ENCODE measurements around the gene RER1. TPM values are rescaled to one million over a fixed set of nuclear protein-coding genes. Genes with fewer than 3 reads are reported as not detected.

Gene RER1
- total RNA-seq, 1 experiment from 2014 or later, result 79.8 TPM

DNA sequence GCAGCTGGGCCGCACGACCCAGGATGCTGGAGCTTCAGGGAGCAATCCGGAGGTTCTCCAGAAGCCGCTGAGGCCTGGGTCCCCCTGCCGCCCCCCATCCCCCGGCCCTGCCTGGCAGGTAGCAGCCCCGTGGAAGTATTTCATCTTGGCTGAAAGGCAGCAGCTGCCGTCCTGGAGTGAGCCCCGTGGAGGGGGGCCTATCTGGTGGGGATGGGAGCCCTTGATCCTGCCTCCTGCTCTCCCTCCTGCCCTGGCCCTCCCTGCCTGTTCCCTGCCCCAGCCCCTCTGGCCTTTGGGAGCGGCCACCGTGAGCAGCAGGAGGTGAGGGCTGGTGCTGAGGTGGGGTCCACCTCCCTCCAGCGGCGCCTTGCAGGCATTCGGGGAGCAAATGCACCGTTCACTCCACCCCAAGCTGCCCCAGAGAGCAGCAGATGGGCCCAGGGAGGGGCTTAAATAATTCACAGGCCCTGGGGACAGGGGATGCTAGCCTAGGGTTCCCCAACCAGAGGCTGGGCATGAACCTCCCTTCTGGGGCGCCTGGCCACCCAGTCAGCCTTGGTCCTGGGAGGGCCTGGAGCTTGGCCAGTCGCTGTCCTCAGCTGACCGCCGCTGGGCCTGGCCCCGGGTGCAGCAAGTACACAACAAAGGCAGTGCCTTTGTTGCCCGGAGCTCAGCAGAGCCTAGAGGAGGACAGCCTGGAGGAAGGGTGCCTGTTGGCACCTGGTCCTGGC lies 60.7 kb downstream of the RER1 start:
- H3K27me3 Mint-ChIP-seq (ENCODE audit: low read depth), result no peaks in the 10 kb centered on the region
- H3K36me3 Mint-ChIP-seq, result no peaks in the 10 kb centered on the region
- H3K27ac Mint-ChIP-seq, result no peak overlapping the region
- no peak for TF ChIP-seq TCF7 (CRISPR knock-in tag; IDR thresholded peaks at IDR 0.05; ENCODE audit: low read depth)
- ATAC-seq (no peak), DNase-seq (ENCODE audit: low spot score) (no peak)
- POLR2A ChIA-PET, result no interaction called here
- CTCF ChIA-PET, result interaction anchor here (1.0 to 2.1 kb wide), 4 partner anchors 9 to 22 kb away, joined by 3 to 7 read pairs (median 3); no protein-coding TSS in a partner anchor
- no peak overlapping the region for H3K4me3 Mint-ChIP-seq
- no peaks in the 10 kb centered on the region for H3K9me3 Mint-ChIP-seq
- no peaks in the 10 kb centered on the region for H3K4me1 Mint-ChIP-seq

- ATAC-seq, result no peak
- ChIA-PET POLR2A (no interaction called here), CTCF (interaction anchor here (1.0 to 2.1 kb wide), 4 partner anchors 9 to 21 kb away, joined by 3 to 7 read pairs (median 3); no protein-coding TSS in a partner anchor)
- Mint-ChIP-seq H3K36me3 (no peaks in the 10 kb centered on the region), H3K27me3 (ENCODE audit: low read depth) (no peaks in the 10 kb centered on the region), H3K4me1 (no peaks in the 10 kb centered on the region), H3K27ac (peak overlapping the region; percentile 57; the same call in 1 of the 2 replicates), H3K4me3 (no peak overlapping the region), H3K9me3 (no peaks in the 10 kb centered on the region)
- DNase-seq (ENCODE audit: low spot score), result no peak
- TF ChIP-seq NR2C2 (CRISPR knock-in tag; IDR thresholded peaks at IDR 0.05), result no peak
- no peak for TF ChIP-seq GABPB1 (CRISPR knock-in tag; IDR thresholded peaks at IDR 0.05)
- TF ChIP-seq, protein P1, sequence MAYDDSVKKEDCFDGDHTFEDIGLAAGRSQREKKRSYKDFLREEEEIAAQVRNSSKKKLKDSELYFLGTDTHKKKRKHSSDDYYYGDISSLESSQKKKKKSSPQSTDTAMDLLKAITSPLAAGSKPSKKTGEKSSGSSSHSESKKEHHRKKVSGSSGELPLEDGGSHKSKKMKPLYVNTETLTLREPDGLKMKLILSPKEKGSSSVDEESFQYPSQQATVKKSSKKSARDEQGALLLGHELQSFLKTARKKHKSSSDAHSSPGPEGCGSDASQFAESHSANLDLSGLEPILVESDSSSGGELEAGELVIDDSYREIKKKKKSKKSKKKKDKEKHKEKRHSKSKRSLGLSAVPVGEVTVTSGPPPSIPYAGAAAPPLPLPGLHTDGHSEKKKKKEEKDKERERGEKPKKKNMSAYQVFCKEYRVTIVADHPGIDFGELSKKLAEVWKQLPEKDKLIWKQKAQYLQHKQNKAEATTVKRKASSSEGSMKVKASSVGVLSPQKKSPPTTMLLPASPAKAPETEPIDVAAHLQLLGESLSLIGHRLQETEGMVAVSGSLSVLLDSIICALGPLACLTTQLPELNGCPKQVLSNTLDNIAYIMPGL (CRISPR knock-in tag; IDR thresholded peaks at IDR 0.05), result no peak
- TF ChIP-seq IRF2 (CRISPR knock-in tag; IDR thresholded peaks at IDR 0.05; ENCODE audit: borderline replicate concordance, low read depth), result no peak
- TF ChIP-seq KAT7 (CRISPR knock-in tag; IDR thresholded peaks at IDR 0.05; ENCODE audit: borderline replicate concordance), result no peak
Measured at GRCh38 chr1:2452932-2453315, 61.3 kb downstream of the RER1 start.

DNA sequence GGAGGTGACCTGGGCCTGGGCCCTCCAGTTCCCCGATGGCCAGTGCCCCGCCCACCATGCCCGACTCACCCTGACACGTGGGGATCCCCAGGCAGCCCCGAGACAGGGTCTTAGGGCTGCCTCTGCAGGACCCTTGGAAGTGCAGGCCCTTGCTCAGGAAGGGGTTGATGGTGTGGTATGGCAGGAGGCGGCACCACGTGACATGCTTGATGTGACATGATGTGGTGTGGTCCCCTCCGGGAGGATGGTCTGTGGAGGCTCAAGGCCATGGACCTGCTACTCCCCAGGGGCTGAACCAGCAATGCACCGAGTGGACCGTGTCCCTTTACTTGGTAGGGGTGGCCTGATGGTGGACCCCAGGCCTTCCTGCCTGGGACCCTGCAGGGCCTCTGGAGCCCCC lies 62.6 kb downstream of the RER1 start:
- H3K27me3 Mint-ChIP-seq (ENCODE audit: low read depth), result no peaks in the 10 kb centered on the region
- TF ChIP-seq, protein P2, sequence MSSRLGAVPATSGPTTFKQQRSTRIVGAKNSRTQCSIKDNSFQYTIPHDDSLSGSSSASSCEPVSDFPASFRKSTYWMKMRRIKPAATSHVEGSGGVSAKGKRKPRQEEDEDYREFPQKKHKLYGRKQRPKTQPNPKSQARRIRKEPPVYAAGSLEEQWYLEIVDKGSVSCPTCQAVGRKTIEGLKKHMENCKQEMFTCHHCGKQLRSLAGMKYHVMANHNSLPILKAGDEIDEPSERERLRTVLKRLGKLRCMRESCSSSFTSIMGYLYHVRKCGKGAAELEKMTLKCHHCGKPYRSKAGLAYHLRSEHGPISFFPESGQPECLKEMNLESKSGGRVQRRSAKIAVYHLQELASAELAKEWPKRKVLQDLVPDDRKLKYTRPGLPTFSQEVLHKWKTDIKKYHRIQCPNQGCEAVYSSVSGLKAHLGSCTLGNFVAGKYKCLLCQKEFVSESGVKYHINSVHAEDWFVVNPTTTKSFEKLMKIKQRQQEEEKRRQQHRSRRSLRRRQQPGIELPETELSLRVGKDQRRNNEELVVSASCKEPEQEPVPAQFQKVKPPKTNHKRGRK (CRISPR knock-in tag; IDR thresholded peaks at IDR 0.05; ENCODE audit: borderline replicate concordance), result no peak
- TF ChIP-seq CREM (CRISPR knock-in tag; IDR thresholded peaks at IDR 0.05), result no peak
- DNase-seq (ENCODE audit: low spot score), result no peak

More for the DNA sequence above, 62.6 kb downstream of the RER1 start:
- ChIA-PET POLR2A (no interaction called here), CTCF (interaction anchor here (1.4 kb wide), 1 partner anchor 14 kb away, joined by 3 read pairs; no protein-coding TSS in a partner anchor)
- Mint-ChIP-seq H3K36me3 (no peaks in the 10 kb centered on the region), H3K9me3 (no peaks in the 10 kb centered on the region), H3K4me1 (no peaks in the 10 kb centered on the region), H3K27ac (no peak overlapping the region), H3K4me3 (no peak overlapping the region)
- no peak for ATAC-seq

Other genes with a start within 250 kb of the RER1 start
- gene FAAP20, start 197.1 kb upstream of the RER1 start, total RNA-seq (2021), result 133 to 151 TPM (median 150 TPM) in 3 replicates
- 75.5 to 88.6 TPM (median 75.6 TPM) in 3 replicates for gene SKI, start 163.5 kb upstream of the RER1 start, total RNA-seq (2021)
- 14.5 to 19.7 TPM (median 18.5 TPM) in 3 replicates for gene MORN1, start 287 bp upstream of the RER1 start, total RNA-seq (2021)
- gene PEX10, start 20.7 kb downstream of the RER1 start, total RNA-seq (2021), result 28.6 to 31.7 TPM (median 29.3 TPM) in 3 replicates
- gene PLCH2, start 84.4 kb downstream of the RER1 start, total RNA-seq (2021), result 0.05 to 0.18 TPM (median 0.17 TPM) in 3 replicates
- 35.2 to 52.5 TPM (median 36.7 TPM) in 3 replicates for gene PANK4, start 134.8 kb downstream of the RER1 start, total RNA-seq (2021)
- 0.21 to 0.23 TPM in 2 of 3 replicates, not detected in the other for gene HES5, start 138.4 kb downstream of the RER1 start, total RNA-seq (2021)
- 0.73 to 1.1 TPM (median 0.87 TPM) in 3 replicates for gene TNFRSF14, start 164.5 kb downstream of the RER1 start, total RNA-seq (2021)
- gene PRXL2B, start 194.9 kb downstream of the RER1 start, total RNA-seq (2021), result 47.8 to 51.1 TPM (median 50.3 TPM) in 3 replicates
- 0.55 to 0.64 TPM in 2 of 3 replicates, not detected in the other for gene MMEL1, start 241.2 kb downstream of the RER1 start, total RNA-seq (2021)

Measured in WTC11 (cell line).